ENCODE data around the gene FBXL16.
A peak's percentile ranks its signal among the peaks of the same experiment; 100 is the strongest.

FBXL16 gene

GRCh38 chr16:676565-676902, 29.1 kb downstream of the FBXL16 start:
- DNase-seq, result no peak

- DNase-seq, result no peak
These were observed 29.6 kb downstream of the FBXL16 start for GRCh38 chr16:675884-676564.

DNA sequence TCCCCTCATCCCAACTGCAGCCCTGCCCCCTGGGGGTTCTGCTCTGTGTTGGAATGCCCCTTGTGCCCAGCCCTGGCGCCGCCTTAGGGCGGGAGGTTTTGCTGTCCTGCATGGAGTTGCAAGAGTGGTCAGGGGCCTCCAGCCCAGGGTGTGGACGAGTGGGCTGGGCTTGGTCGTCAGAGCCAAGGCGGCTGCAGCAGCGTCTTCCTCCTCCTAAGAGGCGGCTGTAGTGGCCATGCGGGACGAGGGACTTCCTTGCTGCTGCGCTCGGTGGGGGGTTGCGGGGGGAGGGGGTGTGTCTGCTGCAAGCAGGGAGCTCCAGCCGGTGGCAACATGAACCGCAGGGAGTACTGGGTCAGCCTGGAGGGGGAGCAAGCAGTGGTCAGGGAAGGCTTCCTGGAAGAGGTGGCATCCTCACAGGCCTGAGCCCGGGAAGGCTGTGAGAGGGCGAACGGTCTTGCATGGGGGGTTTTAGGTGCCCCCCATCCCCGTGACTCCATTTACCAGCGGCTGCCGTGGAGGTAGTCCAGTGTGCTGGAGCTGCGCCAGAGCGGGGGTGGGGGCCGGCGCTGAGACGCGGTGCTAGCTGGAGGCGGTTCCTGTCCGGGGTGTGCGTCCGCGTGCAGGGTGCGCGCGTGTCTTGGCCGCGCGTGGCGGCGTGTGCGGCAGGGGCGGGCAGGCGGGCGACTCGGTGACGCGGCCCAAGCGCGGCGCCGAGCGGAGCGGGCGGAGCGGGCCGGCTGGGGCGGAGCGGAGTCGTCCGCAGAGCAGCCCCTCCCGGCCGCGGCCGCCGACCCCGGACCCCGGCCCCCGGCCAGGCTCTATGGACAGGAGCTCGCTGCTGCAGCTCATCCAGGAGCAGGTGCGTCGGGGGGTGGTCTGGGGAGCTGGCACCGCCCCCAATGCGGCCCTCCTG, 30.4 kb downstream of the FBXL16 start, which contains the start of gene RHBDL1:
Gene RHBDL1, plus strand, starts transcription at position 704 of the 916 bp plus-strand sequence. Its CDS starts 120 bp downstream, at position 824.
- no peak for DNase-seq

- no peak for DNase-seq
These were observed 31.3 kb downstream of the FBXL16 start for GRCh38 chr16:674214-674881.

- no peak for DNase-seq
These were observed 32.1 kb downstream of the FBXL16 start for GRCh38 chr16:673399-673991.

DNA sequence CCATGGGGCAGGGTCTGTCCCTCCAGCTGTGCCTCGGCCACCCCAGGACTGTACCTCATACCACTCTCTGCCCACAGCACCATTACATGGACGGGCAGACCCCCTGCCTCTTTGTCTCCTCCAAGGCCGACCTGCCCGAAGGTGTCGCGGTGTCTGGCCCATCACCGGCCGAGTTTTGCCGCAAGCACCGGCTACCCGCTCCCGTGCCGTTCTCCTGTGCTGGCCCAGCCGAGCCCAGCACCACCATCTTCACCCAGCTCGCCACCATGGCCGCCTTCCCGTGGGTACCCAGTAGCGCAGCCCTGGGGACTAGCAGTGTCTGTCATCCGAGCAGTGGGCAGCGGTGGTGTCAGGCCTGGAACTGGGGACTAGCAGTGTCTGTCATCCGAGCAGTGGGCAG, 32.8 kb downstream of the FBXL16 start:
- DNase-seq, result no peak

DNA sequence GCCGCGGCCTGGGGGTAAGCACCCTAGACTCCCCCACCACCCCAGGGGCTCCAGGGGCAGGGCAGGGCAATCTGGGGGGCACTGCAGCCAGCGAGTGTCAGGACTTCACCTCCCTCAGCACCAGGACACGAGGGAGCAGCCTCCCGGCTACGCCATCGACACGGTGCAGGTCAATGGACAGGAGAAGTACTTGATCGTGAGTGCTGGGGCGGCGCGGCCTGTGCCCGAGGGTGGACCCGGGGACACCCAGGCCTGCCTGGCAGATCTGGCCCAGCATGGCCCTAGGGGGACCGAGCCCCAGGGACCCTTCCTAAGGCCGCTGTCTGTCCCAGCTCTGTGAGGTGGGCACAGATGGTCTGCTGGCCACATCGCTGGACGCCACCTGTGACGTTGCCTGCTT, 33.2 kb downstream of the FBXL16 start:
- no peak for DNase-seq

- no peak for DNase-seq
These were observed 34.1 kb downstream of the FBXL16 start for GRCh38 chr16:671353-672131.

- DNase-seq, result no peak
These were observed 34.9 kb downstream of the FBXL16 start for GRCh38 chr16:670485-671352.

- DNase-seq, result no peak
These were observed 35.9 kb downstream of the FBXL16 start for GRCh38 chr16:669666-670065.

- DNase-seq, result no peak
These were observed 37.0 kb downstream of the FBXL16 start for GRCh38 chr16:668519-669171.

- peak; percentile 97 for DNase-seq
These were observed 37.7 kb downstream of the FBXL16 start, which contains the start of gene RHOT2 for GRCh38 chr16:667780-668518. Gene RHOT2, plus strand, starts transcription at chr16:668132. Its CDS starts 68 bp downstream, at chr16:668200.

- no peak for DNase-seq
These were observed 38.4 kb downstream of the FBXL16 start for GRCh38 chr16:667113-667779.

- DNase-seq, result no peak
These were observed 39.0 kb downstream of the FBXL16 start for GRCh38 chr16:666572-666971.

DNA sequence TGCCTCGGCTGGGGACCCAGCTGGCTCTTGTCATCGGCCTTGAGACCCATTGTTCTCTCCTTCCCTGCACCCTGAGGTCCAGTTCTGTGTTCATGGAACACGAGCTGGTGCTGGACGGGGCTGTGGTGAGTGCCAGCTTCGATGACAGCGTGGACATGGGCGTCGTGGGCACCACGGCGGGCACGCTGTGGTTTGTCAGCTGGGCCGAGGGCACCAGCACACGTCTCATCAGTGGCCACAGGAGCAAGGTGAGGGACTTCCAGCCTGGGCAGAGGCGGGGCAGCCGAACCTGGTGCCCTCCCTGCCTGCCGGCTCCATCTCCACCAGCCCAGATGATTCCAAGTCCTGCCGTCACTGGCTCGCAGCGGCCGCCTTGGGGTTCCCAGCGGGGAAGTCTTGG, 43.0 kb downstream of the FBXL16 start:
- DNase-seq, result no peak

DNA sequence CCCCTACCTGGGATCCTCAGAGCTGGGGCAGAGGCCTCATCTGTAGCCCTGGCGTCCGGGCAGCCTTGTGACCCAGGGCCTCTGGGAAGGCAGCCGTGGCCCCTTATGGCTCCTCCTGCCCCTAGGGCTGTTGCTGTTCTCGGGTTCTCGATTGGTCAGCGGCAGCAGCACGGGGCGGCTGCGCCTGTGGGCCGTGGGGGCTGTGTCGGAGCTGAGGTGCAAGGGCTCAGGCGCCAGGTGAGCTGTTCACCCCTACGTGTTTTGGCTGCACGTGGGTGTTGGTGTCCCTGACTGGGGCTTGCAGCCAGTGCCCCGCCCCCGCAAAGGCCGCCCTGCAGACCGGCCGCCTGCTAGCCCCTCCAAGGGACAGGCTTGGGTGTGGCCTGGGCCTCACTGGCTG, 43.5 kb downstream of the FBXL16 start:
- no peak for DNase-seq

- DNase-seq, result no peak
These were observed 44.3 kb downstream of the FBXL16 start for GRCh38 chr16:661184-661821.

DNA sequence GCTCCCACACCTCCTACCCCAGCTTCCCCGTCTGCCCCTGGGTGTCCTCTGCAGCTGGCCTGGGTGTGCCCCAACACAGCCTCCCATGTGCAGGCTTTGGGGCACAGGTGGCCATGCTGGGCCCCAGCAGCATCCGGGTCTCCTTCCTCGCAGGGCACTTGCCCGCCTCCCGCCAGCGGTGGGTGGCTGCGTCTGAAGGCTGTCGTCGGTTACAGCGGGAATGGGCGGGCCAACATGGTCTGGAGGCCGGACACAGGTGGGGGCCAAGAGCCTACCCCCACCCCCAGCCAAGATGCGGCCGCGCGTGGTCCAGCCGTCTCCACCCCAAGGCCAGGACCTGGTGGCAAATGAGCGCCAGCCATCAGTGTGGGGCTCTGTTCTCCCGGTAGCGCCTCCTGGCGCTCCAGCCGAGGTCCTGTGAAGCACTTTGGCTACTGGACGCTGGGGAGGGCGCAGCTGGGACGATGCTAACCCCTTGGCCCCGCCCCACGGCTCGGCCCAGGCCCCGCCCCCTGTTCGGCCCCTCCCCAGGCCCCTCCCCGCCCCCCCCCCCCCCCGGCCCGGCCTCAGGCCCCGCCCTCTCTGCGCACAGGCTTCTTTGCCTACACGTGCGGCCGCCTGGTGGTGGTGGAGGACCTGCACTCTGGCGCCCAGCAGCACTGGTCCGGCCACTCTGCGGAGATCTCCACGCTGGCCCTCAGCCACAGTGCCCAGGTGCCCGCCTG, 45.0 kb downstream of the FBXL16 start:
- DNase-seq, result peak; percentile 85
